ENCODE results near the gene GIGYF2. TPM values are rescaled to one million over a fixed set of nuclear protein-coding genes. Genes with fewer than 3 reads are reported as not detected.

The GIGYF2 gene
- total and polyA plus RNA-seq, 12 donors: 9.9 to 71.7 (median 66.1) TPM

GRCh38 chr2:232773815-232774214, 76.7 kb downstream of the GIGYF2 start:
- no peak for ATAC-seq
- intact Hi-C loops (cut with DNase I): no loop called here
- DNase-seq: no peak
- H3K36me3 ChIP-seq: peaks cover 0 to 82% (median 12%) of the 10 kb centered on the region in 9 donors
- no peaks in the 10 kb centered on the region for H3K27me3 ChIP-seq
- WGBS, 2 donors: 97 to 99% methylated on average over 9 of the region's 9 CpGs
- H3K4me1 ChIP-seq: peaks cover 0 to 4% (median 0%) of the 10 kb centered on the region in 9 donors
- H3K4me3 ChIP-seq: no peak overlapping the region
- H3K9me3 ChIP-seq: no peaks in the 10 kb centered on the region
- no peak for TF ChIP-seq CTCF (IDR thresholded peaks at IDR 0.05)
- no peak overlapping the region for H3K27ac ChIP-seq

- intact Hi-C loops (cut with DNase I): no loop called here
- no peak for TF ChIP-seq CTCF (IDR thresholded peaks at IDR 0.05)
- Histone ChIP-seq H3K4me3 (no peak within 1 kb of the TSS), H3K36me3 (peaks cover 0 to 72% (median 6%) of the 10 kb centered on the region in 9 donors), H3K4me1 (peaks cover 0 to 11% (median 4%) of the 10 kb centered on the region in 9 donors), H3K9me3 (no peaks in the 10 kb centered on the region), H3K27ac (no peak within 1 kb of the TSS), H3K27me3 (no peaks in the 10 kb centered on the region)
- WGBS, 2 donors: 90 to 91% methylated on average over 1 of the region's 1 CpG
- DNase-seq (no peak), ATAC-seq (no peak)
Measured at GRCh38 chr2:232776435-232776834, 79.3 kb downstream of the GIGYF2 start, which contains the start of gene KCNJ13. KCNJ13 (minus strand) TSS chr2:232776565; CDS start chr2:232771362, 5,203 bp downstream.

GRCh38 chr2:232777276-232777675, 80.1 kb downstream of the GIGYF2 start:
- Histone ChIP-seq H3K27me3 (no peaks in the 10 kb centered on the region), H3K36me3 (peaks cover 0 to 64% (median 6%) of the 10 kb centered on the region in 9 donors), H3K27ac (no peak overlapping the region), H3K9me3 (no peaks in the 10 kb centered on the region), H3K4me1 (peaks cover 0 to 11% (median 0%) of the 10 kb centered on the region in 9 donors), H3K4me3 (no peak overlapping the region)
- intact Hi-C loops (cut with DNase I): no loop called here
- WGBS, 2 donors: 85 to 92% methylated on average over 5 of the region's 5 CpGs
- DNase-seq (no peak), ATAC-seq (no peak)
- no peak for TF ChIP-seq CTCF (IDR thresholded peaks at IDR 0.05)

- Histone ChIP-seq H3K27ac (no peak overlapping the region), H3K36me3 (peaks cover 0 to 55% (median 5%) of the 10 kb centered on the region in 9 donors), H3K4me3 (no peak overlapping the region), H3K27me3 (no peaks in the 10 kb centered on the region), H3K4me1 (peaks cover 0 to 11% (median 0%) of the 10 kb centered on the region in 9 donors), H3K9me3 (no peaks in the 10 kb centered on the region)
- peak in 1 of 8 donors; percentile 37 for ATAC-seq
- no peak for TF ChIP-seq CTCF (IDR thresholded peaks at IDR 0.05)
- DNase-seq: no peak
- 69 to 72% methylated on average over 3 of the region's 3 CpGs for WGBS, 2 donors
- intact Hi-C loops (cut with DNase I): no loop called here
Measured at GRCh38 chr2:232779465-232779864, 82.3 kb downstream of the GIGYF2 start.
